Stomach (tissue), 4 donors: ENCODE measurements around the gene RECQL5.

ENCODE experiments used
- EP300 ChIP-seq: sonication (generic); formaldehyde crosslinking; IDR thresholded peaks from one replicate; pipeline ENCODE4 v1.6.1; 2017; ENCODE audit warnings: antibody characterized with exemption
- POLR2A ChIP-seq, 4 donors: fragments of 450-650 bp; IDR thresholded peaks; one replicate each; pipeline ENCODE4 v1.6.1; 2016; ENCODE audit warnings: antibody characterized with exemption in 4 of 4, control low read depth in 2 of 4, mild to moderate bottlenecking in 1 of 4, moderate library complexity in 1 of 4
- TF ChIP-seq, protein P1 (sequence below), 7 experiments: fragments of 450-650 bp in 4 of 7; fragments of 200-600 bp in 3 of 7; sonication (generic) in 3 of 7; IDR thresholded peaks; one replicate each; pipeline ENCODE4 v1.5.1; 2016 to 2019; ENCODE audit warnings: antibody characterized with exemption in 7 of 7, control low read depth in 2 of 7, mild to moderate bottlenecking in 1 of 7

DNA sequence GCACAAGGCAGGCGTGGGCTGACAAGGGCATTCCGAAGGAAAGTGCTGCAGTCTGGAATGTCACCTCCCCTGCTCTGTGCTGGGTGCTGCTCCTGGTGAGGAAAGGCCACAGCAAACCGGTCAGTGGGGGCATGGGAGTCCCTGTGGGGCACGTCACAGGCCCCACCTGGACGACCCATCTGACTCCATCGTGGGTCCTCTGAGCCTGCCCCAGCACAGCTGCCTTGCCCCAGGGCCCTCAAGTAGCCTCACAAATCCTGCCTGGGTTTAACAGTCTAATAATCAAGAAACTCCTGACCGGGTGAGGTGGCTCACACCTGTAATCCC is 82.1 kb downstream of the RECQL5 start:
- TF ChIP-seq, protein P1, sequence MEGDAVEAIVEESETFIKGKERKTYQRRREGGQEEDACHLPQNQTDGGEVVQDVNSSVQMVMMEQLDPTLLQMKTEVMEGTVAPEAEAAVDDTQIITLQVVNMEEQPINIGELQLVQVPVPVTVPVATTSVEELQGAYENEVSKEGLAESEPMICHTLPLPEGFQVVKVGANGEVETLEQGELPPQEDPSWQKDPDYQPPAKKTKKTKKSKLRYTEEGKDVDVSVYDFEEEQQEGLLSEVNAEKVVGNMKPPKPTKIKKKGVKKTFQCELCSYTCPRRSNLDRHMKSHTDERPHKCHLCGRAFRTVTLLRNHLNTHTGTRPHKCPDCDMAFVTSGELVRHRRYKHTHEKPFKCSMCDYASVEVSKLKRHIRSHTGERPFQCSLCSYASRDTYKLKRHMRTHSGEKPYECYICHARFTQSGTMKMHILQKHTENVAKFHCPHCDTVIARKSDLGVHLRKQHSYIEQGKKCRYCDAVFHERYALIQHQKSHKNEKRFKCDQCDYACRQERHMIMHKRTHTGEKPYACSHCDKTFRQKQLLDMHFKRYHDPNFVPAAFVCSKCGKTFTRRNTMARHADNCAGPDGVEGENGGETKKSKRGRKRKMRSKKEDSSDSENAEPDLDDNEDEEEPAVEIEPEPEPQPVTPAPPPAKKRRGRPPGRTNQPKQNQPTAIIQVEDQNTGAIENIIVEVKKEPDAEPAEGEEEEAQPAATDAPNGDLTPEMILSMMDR (IDR thresholded peaks at IDR 0.05), result no peak
- TF ChIP-seq EP300, result no peak
- TF ChIP-seq POLR2A (IDR thresholded peaks at IDR 0.05), result no peak
